ENCODE results near the gene HIGD2A.
A peak's percentile ranks its signal among the peaks of the same experiment; 100 is the strongest.

HIGD2A gene

DNA sequence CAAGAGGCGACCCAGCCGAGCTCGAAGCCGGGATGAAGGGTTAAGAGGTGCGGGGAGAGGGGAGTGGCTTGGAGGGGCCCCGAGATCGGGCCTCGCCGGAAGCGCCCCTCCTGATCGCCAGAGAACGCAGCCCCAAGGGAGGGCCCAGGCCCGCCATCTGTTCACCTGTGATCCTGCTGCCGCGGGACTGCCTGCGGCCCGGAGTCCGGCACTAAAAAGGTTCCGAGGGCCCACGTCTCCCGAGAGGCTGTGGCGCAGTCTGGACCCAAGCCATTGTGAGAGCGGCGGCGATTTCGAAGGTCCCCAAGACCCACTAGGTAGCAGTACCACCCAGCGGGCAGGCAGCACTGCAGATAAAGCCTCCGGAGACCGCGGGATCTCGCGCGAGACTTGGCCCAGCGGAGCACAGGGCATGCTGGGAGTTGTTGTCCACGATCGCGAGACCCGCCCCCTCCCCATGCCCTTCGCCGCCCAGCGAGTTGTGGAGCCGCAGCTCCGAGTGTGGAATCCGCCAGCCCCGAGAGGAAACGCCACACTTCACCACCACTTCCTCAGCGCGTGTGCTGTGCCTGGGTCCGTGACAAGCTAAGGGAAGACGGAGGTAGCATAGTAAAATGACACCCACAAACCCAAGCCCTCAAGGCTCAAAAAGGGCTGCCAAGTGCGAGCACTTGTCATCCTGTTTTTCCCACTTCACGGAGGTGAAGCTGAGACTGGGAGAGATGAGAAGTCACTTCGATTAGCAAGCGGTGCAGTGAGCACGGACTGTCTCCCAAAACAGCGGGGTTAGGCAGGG is 26.9 kb upstream of the HIGD2A start, which contains the start of gene KIAA1191:
Gene KIAA1191, minus strand, starts transcription at position 328 of the 796 bp plus-strand sequence. CDS start 2,256 bp downstream, outside the sequence.
- peak within 1 kb of the TSS; percentile 97 for H3K4me3 ChIP-seq (ENCODE audit: low read depth, low read length)
- TF ChIP-seq, protein P1, sequence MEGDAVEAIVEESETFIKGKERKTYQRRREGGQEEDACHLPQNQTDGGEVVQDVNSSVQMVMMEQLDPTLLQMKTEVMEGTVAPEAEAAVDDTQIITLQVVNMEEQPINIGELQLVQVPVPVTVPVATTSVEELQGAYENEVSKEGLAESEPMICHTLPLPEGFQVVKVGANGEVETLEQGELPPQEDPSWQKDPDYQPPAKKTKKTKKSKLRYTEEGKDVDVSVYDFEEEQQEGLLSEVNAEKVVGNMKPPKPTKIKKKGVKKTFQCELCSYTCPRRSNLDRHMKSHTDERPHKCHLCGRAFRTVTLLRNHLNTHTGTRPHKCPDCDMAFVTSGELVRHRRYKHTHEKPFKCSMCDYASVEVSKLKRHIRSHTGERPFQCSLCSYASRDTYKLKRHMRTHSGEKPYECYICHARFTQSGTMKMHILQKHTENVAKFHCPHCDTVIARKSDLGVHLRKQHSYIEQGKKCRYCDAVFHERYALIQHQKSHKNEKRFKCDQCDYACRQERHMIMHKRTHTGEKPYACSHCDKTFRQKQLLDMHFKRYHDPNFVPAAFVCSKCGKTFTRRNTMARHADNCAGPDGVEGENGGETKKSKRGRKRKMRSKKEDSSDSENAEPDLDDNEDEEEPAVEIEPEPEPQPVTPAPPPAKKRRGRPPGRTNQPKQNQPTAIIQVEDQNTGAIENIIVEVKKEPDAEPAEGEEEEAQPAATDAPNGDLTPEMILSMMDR (IDR thresholded peaks at IDR 0.05; ENCODE audit: low read depth, low read length, missing control alignments), result peak; percentile 14
- DNase-seq (ENCODE audit: low read depth), result peak; percentile 70
- in situ Hi-C loops (cut with HindIII; ENCODE audit: low sequenced_read_pairs), result no loop called here

DNA sequence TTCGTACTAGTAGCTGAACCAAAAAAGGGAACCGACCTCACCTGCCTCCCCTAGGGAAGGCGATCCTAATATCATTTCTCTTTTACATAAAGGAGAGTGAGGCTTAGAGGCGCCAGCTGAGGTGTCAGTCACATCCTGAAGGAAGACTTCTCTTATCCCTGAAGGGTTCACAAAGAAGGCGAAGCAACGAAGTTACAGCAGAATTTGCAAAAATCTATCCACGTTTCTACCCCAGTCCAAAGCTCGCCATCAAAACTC is 26.4 kb upstream of the HIGD2A start:
- peak overlapping the region; percentile 97 for H3K4me3 ChIP-seq (ENCODE audit: low read depth, low read length)
- no peak for DNase-seq (ENCODE audit: low read depth)
- TF ChIP-seq, protein P1 (IDR thresholded peaks at IDR 0.05; ENCODE audit: low read depth, low read length, missing control alignments), result no peak
- in situ Hi-C loops (cut with HindIII; ENCODE audit: low sequenced_read_pairs), result no loop called here

DNA sequence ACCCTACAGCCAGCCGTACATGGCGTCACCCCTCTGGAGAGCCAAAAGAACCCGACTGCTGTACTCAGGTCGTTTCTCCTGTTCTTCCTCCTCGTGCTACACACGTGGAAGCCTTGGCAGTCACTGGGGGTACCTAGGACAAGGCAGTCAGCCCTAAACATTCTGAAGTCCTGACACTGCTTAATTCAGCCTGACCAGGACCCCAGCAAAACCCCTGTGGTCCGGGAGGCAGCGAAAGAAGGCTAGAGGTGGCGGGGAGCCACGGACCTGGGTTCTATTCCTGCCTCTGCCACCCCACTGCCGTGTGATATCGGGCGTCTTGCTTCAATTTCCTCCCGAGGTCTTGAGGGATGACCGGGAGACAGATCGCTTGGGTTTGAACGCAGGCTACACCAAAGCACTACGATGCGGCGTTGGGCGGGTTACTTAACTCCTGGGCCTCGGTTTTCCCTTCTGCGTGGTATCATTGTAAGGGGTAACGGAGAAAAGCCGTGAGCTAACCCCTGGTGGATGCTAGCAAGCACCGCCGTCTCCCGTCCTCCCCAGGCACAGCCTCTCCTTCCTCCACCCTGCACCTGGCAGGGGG is 23.7 kb upstream of the HIGD2A start:
- peak overlapping the region; percentile 76 for H3K4me3 ChIP-seq (ENCODE audit: low read depth, low read length)
- DNase-seq (ENCODE audit: low read depth), result no peak
- in situ Hi-C loops (cut with HindIII; ENCODE audit: low sequenced_read_pairs), result no loop called here
- TF ChIP-seq, protein P1 (IDR thresholded peaks at IDR 0.05; ENCODE audit: low read depth, low read length, missing control alignments), result no peak

DNA sequence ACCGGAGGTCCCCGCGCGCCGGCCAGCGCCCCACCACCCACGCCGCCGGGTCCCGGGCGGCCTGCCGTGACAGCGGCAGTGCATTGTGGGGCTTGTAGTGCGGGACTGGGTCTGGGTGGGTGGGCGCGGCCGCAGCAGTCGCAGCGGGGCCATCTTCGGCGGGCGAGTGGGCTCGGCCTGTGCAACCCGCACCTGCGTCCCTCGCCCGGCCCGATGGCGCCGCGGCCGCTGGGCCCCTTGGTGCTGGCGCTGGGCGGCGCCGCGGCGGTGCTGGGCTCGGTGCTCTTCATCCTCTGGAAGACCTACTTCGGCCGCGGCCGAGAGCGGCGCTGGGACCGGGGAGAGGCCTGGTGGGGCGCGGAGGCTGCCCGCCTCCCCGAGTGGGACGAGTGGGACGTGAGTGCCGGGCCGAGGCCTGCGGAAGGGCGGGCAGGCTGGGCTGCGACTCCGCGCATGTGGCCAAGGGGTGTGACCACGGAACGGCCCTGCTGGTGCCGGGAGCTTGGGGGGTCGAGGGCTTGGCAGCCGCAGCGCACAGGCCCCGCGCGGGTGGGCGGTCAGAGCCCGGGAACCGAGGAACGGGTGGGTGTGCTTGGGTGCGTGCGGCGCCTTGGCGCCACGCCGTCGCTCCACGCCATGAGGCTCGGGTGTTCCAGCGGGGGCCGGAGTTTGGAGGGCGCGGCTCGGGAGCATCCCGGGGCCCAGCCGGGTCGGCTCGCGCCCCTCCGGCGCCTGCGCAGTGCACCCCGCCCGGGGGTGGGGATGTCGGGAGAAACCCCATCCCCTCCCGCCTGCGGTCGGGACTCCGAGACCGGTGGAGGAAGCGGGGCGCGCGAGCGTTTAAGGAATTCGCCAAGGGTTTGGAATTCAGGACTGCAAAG is 23.0 kb upstream of the HIGD2A start, which contains the start of gene ARL10:
Gene ARL10, plus strand, starts transcription at position 137 of the 881 bp plus-strand sequence. Its CDS starts 77 bp downstream, at position 214.
- in situ Hi-C loops (cut with HindIII; ENCODE audit: low sequenced_read_pairs), result no loop called here
- peak within 1 kb of the TSS; percentile 76 for H3K4me3 ChIP-seq (ENCODE audit: low read depth, low read length)
- TF ChIP-seq, protein P1 (IDR thresholded peaks at IDR 0.05; ENCODE audit: low read depth, low read length, missing control alignments), result no peak
- no peak for DNase-seq (ENCODE audit: low read depth)

DNA sequence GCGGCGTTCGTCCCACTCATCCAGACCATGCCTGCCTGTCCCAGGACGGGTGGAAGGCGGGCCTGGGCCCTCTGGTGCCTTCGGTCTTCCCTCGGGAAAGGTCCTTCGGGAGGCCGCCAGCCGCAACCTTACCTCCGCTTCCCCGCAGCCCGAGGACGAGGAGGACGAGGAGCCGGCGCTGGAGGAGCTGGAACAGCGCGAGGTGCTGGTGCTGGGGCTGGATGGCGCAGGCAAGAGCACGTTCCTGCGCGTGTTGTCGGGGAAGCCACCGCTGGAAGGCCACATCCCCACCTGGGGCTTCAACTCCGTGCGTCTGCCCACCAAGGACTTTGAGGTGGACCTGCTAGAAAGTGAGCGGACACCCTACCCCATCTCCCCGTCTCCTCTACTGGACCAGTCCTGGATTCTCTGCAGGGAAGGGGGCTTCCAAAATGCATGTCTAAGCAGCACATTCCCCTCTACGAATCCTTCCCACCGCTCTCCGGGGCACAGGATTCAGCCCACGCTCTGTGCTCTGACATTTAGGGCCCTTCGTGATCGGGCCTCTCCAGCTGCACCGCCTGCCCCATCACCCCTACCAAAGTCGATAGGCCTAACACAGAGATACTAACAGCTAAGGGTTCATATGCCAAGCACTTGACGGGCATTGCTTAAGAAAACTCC is 22.2 kb upstream of the HIGD2A start:
- no peak for DNase-seq (ENCODE audit: low read depth)
- in situ Hi-C loops (cut with HindIII; ENCODE audit: low sequenced_read_pairs), result no loop called here
- H3K4me3 ChIP-seq (ENCODE audit: low read depth, low read length), result peak overlapping the region; percentile 76
- TF ChIP-seq, protein P1 (IDR thresholded peaks at IDR 0.05; ENCODE audit: low read depth, low read length, missing control alignments), result no peak

DNA sequence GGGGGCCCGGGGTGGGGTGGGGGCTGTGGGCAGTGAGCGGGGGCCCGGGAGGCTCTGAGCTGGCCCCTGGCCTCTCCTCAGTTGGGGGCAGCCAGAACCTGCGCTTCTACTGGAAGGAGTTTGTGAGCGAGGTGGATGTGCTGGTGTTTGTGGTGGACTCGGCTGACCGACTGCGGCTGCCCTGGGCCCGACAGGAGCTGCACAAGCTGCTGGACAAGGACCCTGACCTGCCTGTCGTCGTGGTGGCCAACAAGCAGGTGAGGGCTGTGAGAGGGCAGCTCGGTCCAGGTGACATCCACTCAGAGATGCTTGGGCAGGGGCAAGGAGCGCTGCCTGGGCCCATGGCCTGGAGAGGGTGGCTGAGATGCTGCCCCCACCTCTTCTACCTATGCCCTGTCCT is 19.8 kb upstream of the HIGD2A start:
- DNase-seq (ENCODE audit: low read depth), result no peak
- in situ Hi-C loops (cut with HindIII; ENCODE audit: low sequenced_read_pairs), result no loop called here
- no peak overlapping the region for H3K4me3 ChIP-seq (ENCODE audit: low read depth, low read length)
- TF ChIP-seq, protein P1 (IDR thresholded peaks at IDR 0.05; ENCODE audit: low read depth, low read length, missing control alignments), result no peak

Data from astrocyte of the cerebellum (primary cell).